Epithelial cell of esophagus (primary cell): ENCODE results near the gene GPD1L.

Experiments used
- DNase-seq: peaks from one replicate; pipeline ENCODE4 v3.0.0; 2010; ENCODE audit warnings: low read depth
- H3K4me3 ChIP-seq: 2 replicates; pipeline ENCODE4 v1.5.1; 2011; ENCODE audit warnings: mild to moderate bottlenecking, low read length, control low read depth
- CTCF ChIP-seq: IDR thresholded peaks from 2 replicates; pipeline ENCODE4 v1.5.1; 2011; ENCODE audit warnings: low read depth, mild to moderate bottlenecking, low read length, control low read depth, inconsistent platforms; ENCODE audit not compliant: insufficient read depth; ENCODE audit errors: missing control alignments

Gene GPD1L

GRCh38 chr3:32125012-32125411, 18.6 kb downstream of the GPD1L start:
- no peak for DNase-seq
- H3K4me3 ChIP-seq: no peak overlapping the region
- no peak for TF ChIP-seq CTCF

GRCh38 chr3:32126305-32127015, 20.0 kb downstream of the GPD1L start:
- H3K4me3 ChIP-seq: no peak overlapping the region
- TF ChIP-seq CTCF: no peak
- DNase-seq: no peak

- no peak for TF ChIP-seq CTCF
- no peak for DNase-seq
- H3K4me3 ChIP-seq: no peak overlapping the region
These were observed 20.9 kb downstream of the GPD1L start for GRCh38 chr3:32127219-32127826.

- no peak overlapping the region for H3K4me3 ChIP-seq
- no peak for TF ChIP-seq CTCF
- DNase-seq: no peak
These were observed 22.5 kb downstream of the GPD1L start for GRCh38 chr3:32128936-32129335.

- no peak for DNase-seq
- TF ChIP-seq CTCF: no peak
- H3K4me3 ChIP-seq: no peak overlapping the region
These were observed 23.4 kb downstream of the GPD1L start for GRCh38 chr3:32129832-32130231.

- DNase-seq: no peak
- H3K4me3 ChIP-seq: no peak overlapping the region
- no peak for TF ChIP-seq CTCF
These were observed 25.7 kb downstream of the GPD1L start for GRCh38 chr3:32132121-32132520.

GRCh38 chr3:32132706-32133105, 26.3 kb downstream of the GPD1L start:
- DNase-seq: peak; percentile 57
- no peak for TF ChIP-seq CTCF
- H3K4me3 ChIP-seq: no peak overlapping the region
